Activated CD4-positive, alpha-beta T cell treated with anti-CD3 and anti-CD28 coated beads for 24 hours (primary cell): Measurements from ENCODE around the gene FUZ.
A peak's percentile ranks its signal among the peaks of the same experiment; 100 is the strongest.

Experiments
- DNase-seq, 2 donors: peaks; one replicate each; pipeline ENCODE4 v3.0.0-alpha.2; 2020; ENCODE audit warnings: low read depth in 2 of 2

The FUZ gene

DNA sequence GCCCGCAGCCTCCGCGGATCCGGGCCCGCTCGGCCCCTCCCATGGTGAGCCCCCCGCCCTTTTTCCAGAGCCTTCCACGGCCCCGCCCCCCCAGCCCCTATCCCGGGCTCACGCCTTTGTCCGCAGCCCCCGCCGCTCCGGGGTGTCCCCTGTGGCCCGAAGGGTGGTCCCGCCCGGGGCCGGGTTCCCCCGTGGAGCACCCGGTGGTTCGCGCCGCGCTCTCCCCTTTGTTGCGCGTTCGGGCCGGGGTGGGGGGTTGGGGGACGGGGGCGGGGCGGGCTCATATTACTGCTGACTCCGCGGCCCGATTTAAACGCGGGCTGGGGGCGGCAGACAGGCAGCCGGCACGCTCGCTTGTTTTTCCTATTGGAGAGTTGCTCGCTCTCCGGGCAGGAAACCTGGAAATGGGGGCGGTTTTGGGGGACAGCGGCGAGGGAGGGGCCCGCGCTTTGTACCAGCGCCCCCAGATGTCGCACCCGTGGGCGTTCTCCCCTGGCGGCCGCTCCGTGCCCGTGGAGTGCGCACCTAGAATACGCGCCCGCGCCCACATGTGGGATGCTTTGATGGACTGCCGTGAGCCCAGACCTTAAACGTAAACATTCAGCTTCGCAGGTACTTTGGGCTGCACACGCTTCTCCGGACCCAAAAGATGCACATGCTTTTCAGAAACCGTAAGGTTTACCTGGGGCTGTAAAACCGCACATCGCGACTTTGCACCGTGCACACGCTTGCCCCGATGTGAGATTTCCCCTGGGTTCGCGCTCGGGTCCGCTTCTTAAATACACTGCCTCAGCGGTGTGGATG lies 38.6 kb upstream of the FUZ start:
- no peak for DNase-seq

DNA sequence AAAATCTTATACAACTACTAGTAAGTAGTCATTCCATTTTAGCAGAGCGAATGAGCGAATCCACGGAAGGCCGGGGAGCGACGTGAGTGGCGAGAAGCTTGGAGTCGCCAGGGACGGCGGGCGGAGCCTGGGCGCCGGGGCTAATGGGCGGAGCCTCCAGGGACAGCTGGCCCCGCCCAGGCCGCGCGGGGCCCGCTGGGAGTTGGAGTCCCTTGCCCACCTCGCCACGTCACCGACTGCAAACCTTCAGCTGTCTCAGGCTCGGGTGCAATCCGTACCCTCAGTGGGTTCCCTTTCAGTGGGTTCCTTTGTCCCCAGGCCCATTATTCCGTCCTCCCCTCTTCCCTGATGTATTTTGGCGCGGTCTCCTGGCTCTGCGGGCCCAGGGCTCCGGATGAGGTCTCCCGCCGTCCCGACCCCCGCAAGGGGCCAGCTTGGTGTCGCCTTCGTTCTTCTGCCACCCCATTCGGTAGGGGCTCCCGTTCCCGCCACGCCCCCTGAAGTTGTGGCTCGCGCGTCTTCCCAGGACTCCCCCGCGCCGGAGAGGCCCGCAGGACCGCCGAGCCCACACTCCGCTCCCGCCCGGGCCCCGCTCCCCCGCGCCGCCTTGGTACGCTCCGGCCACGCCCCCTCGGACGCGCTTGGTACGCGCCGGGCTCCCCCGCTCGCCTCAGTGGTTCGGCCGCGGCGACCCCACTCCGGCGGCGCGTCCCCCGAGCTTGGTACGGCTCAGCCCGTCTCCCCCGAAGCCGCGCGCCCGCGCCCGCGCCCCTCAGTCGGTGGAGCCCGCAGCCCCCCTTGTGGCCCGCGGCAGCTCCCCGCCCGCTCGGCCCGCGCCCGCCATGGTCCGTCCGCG lies 37.6 kb upstream of the FUZ start, which contains the start of gene PTOV1:
PTOV1 (plus strand) TSS at position 673 of the 856 bp plus-strand sequence.
- peak; percentile 76 to 81 for DNase-seq

DNA sequence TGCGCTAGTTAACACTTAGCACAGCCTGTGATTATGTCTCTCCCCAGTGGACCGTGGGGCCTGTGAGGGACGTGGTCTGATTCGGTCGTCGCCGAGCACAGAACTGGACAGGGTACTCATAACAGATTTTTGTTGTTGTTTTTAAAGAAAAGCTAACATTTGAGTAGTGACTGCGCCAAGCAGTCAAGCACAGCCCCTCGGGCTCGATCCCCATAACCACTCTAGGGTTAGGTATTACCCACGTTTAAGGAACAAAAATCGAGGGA lies 37.1 kb upstream of the FUZ start:
- no peak for DNase-seq

DNA sequence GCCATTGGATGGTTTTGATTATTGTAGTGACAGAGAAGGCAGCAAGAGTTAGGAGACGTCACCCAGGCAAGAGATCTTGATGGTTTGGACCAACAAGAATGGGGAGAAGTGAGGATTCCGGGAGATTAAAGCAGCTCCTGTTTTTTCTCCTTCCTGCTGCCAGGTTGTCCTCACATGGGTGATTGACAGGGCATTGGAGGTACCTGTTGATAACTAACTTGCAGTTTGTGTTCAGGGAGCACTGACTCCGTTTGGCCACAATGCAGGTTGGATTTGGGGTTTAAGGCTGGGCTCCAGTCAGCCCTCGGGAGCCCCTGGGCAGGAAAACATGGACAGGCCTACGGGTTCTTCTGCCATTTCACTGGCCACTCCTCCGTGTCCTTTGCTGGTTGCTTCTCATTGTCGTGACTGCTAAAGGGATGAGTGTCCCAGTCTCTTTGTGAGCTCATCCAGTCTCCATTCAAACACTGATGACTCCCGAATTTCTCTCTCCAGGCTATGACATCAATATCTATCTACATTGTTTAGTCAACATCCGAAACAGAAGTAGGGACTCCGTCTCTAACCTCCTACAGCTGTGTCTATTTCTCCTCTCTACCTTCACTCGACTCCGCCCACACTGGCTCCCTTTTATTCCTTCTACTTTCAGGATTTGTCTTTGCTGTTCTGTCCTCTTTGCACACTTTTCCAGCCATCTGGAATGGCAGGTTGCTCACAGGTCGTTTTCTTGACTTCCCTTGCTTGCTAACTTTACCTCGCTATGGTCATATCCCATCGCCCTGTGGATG lies 36.5 kb upstream of the FUZ start:
- DNase-seq = no peak

DNA sequence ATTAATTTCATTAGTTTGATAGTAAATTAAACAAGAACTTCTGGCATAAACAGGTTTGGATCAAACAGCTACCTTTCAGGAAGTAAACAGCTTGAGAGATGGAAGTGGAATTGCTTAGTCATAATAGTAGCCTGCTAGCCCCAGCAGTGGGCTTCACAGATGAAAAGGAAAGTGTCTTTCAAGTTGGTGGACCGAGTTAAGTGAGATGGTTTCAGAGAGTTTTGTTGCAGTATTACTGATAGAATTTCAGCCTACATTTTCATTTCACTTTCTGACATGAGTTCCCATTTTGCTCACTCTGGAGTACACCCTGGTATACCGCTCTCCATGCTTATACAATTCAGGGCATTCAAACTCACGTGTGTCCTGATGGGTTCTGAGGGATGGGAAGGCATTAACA lies 35.8 kb upstream of the FUZ start:
- no peak for DNase-seq

DNA sequence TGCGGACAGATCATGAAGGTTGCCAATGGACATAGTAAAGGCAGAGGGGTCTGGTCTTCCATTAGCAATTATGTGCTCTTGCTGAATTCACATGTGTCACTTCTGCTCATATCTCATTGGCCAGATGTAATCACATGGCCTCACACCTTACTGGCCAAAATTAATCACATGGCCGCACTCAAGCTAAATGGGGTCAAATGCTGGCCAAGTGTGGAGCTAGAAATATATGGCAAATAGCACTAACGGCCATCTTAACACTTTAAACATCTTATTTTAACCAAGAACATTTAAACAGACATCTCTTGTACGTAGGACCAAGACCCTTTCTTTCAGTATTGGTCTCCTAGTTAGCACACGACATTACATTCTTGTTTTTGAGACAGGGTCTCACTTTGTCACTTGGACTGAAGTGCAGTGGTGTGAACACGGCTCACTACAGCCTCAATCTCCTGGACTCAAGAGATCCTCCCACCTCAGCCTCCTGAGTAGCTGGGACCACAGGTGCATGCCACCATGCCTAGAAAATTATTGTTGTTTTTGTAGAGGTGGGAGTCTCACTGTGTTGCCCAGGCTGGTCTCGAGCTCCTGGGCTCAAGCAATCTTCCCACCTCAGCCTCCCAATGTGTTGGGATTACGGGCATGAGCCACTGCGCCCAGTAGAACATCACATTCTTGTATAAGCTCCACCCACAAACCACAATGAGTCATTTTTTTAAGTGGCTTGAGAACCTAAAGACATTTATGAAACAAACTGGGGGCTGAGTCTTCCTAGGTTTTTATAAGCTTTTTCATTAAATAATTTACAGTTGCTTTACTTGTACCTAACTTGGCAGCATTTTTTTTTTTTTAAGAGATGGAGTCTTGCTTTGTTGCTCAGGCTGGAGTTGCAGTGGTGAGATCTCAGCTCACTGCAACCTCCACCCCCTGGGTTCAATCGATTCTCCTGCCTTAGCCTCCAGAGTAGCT lies 34.9 kb upstream of the FUZ start:
- DNase-seq = no peak

DNA sequence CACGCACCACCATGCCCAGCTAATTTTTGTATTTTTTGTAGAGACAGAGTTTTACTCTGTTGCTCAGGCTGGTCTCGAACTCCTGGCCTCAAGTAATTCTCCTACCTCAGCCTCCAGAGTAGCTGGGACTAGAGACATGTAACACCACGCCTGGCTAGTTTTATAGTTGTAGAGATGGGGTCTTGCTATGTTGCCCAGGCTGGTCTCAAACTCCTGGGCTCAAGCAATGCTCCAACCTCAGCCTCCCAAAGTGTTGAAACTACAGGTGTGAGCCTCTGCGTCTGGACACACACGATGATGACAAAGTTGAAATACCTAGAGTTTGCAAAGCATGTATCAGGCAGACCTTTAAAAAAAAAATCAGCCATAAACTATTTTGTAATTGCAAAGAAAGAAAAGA lies 33.3 kb upstream of the FUZ start:
- no peak for DNase-seq

DNA sequence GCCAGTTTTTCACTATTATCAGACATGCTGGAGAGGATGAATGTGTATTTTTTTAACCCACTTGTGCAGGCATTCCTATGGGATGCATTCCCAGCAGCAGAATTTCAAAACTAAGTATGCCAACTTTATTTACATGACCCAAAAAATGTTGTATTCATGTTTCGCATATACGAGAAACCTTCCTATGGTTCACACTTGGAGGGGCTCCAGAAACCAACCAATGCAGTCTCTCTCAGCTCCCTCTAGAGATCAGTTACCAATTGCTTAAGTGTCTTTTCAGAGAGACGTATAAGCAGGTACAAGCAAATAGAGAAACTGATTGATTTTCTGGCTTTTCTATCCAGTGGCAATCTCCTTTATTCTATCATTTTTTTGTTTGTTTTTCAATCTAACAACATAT lies 32.3 kb upstream of the FUZ start:
- no peak for DNase-seq

DNA sequence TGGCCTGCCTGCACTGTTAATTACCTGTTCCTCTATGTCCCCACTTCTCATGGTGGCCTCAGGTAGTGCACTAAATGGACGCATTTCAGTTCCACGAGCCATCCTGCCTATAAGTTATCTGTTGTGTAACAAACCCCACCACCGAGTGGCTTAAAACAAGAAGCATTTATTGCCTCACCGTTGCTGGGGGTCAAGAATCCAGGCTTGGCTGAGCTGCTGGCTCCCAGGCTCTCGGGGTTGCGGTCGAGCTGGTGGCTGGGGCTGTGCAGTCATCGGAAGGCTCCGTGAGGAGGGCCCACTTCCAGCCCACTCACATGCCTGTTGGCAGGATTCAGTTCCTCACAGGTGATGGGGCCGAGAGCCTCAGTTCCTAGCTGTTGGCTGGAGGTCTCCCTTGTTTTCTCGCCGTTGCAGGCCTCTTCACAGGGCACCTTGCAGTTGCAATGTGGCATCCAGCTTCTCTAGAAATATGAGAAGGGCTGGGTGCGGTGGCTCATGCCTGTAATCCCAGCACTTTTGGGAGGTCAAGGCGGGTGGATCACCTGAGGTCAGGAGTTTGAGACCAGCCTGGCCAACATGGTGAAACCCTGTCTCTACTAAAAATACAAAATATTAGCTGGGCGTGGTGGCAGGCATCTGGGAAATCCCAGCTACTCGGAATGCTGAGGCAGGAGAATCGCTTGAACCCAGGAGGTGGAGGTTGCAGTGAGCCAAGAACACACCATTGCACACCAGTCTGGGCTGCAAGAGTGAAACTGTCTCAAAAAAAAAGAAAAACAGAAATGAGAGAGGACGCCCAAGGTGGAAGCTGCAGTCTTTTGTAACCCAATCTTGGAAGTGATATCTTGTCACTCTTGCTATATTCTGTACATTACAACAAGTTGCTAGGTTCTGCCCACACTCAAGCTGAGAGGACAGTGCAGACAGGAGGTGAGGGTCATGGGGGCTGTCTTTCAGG lies 31.3 kb upstream of the FUZ start:
- DNase-seq = no peak

DNA sequence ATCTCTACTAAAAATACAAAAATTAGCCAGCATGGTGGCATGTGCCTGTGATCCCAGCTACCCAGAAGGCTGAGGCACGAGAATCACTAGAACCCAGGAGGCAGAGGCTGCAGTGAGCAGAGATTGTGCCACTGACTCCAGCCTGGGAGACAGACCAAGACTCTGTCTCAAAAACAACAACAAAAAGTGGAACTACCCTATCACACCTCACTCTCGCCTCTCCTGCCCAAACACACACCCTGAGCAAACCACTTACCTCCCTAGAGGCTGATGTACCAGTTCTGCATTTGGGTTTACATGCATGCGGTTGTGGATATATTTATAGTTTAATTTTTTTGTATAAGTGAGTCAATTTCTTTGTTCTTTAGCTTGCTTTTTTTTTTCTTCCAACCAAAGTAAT lies 30.2 kb upstream of the FUZ start:
- no peak for DNase-seq

DNA sequence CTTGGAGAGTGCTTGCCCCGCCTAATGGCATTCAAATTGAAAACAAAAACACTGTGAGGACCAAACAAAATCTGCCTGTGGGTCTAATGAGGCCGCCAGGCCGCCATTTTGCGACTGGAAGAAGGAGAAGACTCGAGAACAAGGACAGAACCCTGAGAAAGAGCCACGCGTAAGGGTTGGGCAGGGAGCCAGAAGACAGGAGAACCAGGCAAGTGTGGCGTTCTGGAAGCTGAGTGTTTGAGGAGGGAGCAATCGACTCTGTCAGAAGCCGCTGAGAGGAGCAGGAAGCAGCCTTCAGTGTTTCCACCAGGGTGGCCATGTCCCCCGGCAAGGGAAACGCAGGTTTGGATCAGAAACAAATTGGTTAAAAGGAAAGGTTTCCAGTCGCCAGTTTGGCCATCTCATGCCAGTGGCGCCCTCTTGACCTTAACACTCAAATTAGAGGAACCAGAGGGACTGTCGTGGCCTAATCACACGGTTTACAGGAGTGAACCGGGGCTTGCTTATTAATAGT lies 27.7 kb upstream of the FUZ start:
- no peak for DNase-seq

DNA sequence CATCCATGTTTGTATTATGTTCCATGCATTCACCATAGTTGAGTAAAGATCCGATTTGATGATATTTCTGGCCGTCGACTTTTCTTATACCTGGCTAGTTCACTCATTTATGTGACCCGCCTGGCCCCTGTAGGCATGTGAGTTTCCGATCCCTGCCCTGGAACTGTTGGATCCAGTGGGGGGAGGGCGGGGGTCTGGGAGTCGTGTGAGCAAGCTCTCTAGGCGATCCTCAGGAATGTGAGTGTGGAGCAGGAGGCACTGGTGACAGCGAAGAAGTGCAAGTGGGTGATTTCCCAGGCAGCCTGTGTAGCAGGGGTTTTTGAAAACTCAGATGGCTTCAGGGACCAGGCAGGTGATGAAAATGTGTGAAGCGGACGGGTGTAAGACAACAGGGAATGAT lies 27.2 kb upstream of the FUZ start:
- DNase-seq = no peak

DNA sequence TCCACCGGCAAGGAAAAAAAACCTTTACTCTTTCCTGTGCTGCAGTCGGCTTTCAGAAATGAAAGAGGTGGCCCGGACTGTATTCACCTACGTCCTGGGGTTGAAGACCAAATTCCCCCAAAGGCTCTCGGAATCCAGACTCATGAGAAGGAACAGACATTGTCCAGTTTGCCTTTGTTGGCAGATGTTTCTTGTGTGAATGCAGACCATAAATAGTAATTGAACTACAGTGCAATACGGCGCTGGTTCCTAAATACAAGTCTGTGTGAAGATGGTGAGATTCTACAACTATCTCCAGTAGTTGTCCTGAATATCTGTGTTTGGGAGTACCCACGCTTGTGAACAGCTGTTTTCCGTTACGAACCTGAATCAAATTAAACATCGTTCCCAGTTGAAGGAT lies 26.6 kb upstream of the FUZ start:
- no peak for DNase-seq

DNA sequence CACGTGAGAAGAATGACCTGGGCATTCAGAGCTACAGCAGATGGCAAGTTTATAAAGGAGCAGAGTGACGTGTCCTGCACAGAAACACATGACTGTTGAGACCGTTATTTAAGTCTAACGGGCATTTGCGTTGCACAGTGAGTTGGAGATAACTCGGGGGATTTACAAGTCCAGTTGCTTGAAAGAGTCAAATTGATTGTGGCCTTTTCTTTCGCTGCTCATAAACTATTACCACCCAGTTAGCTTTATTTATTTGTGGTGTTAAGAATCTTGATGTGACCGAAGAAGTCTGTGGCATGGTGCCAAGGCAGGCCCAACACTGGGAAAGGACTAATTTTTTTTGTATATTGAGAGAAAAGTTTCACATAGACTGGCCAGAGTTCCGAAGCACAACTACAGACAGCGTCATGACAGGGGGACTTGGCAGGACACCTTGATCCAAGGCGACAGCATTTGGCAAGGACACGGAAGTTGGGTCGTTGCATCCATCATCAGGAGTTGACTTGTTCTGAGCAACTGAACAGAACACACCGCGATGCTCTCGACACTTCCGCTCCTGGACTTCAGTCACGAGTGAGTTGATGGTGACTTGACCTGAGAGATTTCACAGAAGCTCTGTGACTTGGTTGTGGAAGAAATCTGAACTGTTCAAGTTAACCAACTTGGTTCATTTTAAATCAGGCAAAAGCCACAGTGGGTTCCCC lies 25.9 kb upstream of the FUZ start:
- DNase-seq = no peak

DNA sequence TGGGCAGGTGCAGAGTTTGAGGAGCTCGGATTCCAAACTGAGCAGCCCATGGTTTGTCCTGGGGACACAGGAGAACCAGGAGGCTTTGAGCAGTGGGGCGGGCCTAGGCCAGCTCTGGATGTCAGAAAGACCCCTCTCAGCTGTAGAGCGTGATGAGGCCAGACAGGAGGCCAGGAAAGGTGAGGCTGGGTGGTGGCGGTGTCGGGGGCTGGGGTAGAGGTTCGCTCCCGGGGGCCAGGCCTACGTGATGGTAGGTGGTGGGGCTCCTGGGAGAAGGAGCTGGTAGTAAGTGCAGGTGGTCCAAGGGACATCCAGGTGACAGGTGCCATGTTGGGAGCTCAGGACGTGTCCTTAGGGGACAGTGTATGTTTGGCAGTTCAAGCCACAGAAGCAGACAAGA lies 24.3 kb upstream of the FUZ start:
- DNase-seq = no peak

DNA sequence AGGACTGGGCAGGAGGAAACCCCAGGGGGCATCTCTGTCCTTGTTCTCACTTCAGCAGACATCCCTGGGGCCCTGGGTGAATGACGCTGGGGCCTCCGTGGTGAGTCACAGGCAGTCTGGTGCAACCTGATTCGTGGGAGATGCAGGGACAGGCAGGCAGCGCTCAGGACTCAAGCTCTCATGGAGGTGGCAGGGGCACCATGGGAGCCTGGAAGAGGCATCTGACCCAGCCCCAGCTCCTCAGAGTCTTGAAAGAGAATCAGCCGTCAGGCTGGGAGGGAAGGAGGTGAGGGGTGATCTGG lies 23.9 kb upstream of the FUZ start:
- DNase-seq = no peak

DNA sequence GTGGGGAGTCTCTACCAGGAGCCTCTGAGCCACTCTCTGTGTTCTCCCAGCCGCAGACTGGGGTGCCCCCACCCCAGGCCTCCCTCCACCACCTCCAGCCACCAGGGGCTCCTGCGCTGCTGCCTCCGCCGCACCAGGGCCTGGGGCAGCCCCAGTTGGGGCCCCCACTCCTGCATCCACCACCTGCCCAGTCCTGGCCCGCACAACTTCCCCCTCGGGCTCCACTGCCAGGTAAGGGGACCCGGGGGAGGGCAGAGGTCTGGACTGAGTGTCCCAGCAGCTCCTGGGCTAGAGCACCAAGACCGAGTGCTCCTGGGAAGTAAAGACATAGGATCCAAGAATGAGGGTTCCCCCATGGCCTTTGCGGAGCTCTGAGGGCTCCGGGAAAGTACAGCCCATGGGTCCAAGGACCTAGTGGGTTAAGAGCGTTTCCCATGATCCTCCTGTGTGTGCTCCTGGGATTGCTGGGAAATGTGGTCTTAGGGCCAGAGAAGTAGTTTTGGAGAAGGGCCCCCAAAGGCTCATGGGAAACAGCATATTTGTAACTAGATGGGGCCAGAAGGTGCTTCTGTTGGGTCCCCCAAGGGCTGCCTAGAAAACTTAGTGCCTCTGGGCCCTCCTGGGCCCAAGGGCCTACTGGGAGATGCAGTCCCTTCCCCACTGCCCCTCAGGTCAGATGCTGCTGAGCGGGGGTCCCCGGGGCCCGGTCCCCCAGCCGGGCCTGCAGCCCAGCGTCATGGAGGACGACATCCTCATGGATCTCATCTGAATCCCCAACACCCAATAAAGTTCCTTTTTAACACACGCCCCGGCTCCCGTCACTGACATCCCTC lies 23.3 kb upstream of the FUZ start:
- no peak for DNase-seq

DNA sequence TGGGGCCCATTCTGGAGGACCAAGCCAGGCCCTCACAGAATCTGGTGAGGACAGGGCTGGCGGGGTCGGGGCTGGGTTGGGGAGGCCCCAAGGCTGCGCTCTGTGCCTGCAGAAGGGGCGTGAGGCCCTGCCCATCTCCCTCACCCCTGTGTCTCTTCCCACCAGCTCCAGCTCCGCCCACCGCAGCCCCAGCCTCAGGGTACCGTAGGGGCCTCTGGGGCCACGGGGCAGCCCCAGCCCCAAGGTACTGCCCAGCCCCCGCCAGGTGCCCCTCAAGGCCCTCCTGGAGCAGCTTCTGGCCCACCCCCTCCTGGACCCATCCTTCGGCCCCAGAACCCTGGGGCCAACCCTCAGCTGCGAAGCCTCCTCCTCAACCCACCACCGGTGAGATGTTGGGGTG lies 22.5 kb upstream of the FUZ start:
- no peak for DNase-seq

DNA sequence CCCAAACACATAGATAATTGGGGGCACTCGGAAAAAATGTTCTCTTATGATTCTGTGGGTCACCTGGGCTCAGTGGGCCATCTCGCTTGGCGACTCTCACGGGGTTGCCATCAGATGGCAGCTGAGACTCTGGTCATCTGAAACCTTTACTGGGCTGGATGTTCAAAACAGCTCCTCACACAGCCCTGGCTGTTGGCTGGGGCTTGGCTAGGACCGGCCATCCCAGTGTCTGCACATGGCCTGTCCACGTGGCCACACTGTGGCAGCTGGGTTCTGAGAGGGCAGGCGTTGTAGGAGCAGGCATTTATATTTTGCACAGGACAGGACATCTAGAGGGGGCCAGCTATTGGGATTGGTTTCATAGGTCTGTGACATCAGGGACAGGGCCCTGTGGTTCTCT lies 20.5 kb upstream of the FUZ start:
- no peak for DNase-seq
